ENCODE data around the gene NEURL4.
"Not testable (repeated sequence)": the region's sequence is repeated elsewhere in the genome, so short reads cannot be mapped to it uniquely, and the experiment has no call there.

Gene NEURL4
- 47.3 reads per million, percentile 67 among the genes with 10 or more reads in this experiment for total RNA-seq

GRCh38 chr17:7328840-7329373 lies at the start of gene NEURL4:
Gene NEURL4, minus strand, starts transcription at chr17:7329335. Its CDS starts 23 bp downstream, at chr17:7329312.
- DNase-seq, result peak; percentile 20

GRCh38 chr17:7374353-7374752 lies 45.2 kb upstream of the NEURL4 start:
- DNase-seq, result no peak

- DNase-seq, result no peak
Measured at GRCh38 chr17:7370853-7371252, 41.7 kb upstream of the NEURL4 start.

- no peak for DNase-seq
Measured at GRCh38 chr17:7369825-7370224, 40.7 kb upstream of the NEURL4 start.

GRCh38 chr17:7368599-7368994 lies 39.5 kb upstream of the NEURL4 start:
- not testable (repeated sequence) for DNase-seq

- DNase-seq, result no peak
Measured at GRCh38 chr17:7367918-7368598, 38.9 kb upstream of the NEURL4 start.

- no peak for DNase-seq
Measured at GRCh38 chr17:7367083-7367482, 37.9 kb upstream of the NEURL4 start.

GRCh38 chr17:7365963-7366362 lies 36.8 kb upstream of the NEURL4 start:
- not testable (repeated sequence) for DNase-seq

- no peak for DNase-seq
Measured at GRCh38 chr17:7363311-7363710, 34.2 kb upstream of the NEURL4 start.

GRCh38 chr17:7361906-7362305 lies 32.8 kb upstream of the NEURL4 start:
- DNase-seq, result no peak

- no peak for DNase-seq
Measured at GRCh38 chr17:7357381-7357780, 28.2 kb upstream of the NEURL4 start.

- DNase-seq, result no peak
Measured at GRCh38 chr17:7356756-7357155, 27.6 kb upstream of the NEURL4 start.

GRCh38 chr17:7356072-7356549 lies 27.0 kb upstream of the NEURL4 start:
- DNase-seq, result peak; percentile 80

- no peak for DNase-seq
Measured at GRCh38 chr17:7355573-7355972, 26.4 kb upstream of the NEURL4 start.

- DNase-seq, result no peak
Measured at GRCh38 chr17:7355053-7355452, 25.9 kb upstream of the NEURL4 start, which contains the start of gene TMEM95. Gene TMEM95, plus strand, starts transcription at chr17:7355156. Its CDS starts 49 bp downstream, at chr17:7355205.

GRCh38 chr17:7354262-7354843 lies 25.2 kb upstream of the NEURL4 start:
- no peak for DNase-seq

- no peak for DNase-seq
Measured at GRCh38 chr17:7352910-7353635, 23.9 kb upstream of the NEURL4 start.

GRCh38 chr17:7352503-7352889 lies 23.4 kb upstream of the NEURL4 start:
- DNase-seq, result no peak

- DNase-seq, result peak; percentile 72
Measured at GRCh38 chr17:7351665-7352502, 22.7 kb upstream of the NEURL4 start, which contains the start of gene KCTD11. Gene KCTD11, plus strand, starts transcription at chr17:7352162.

- no peak for DNase-seq
Measured at GRCh38 chr17:7348478-7349242, 19.5 kb upstream of the NEURL4 start.
